Liver (tissue), 9 donors: ENCODE results near the gene HDAC9. TPM values are rescaled to one million over a fixed set of nuclear protein-coding genes. Genes with fewer than 3 reads are reported as not detected.

ENCODE experiments used
- DNase-seq: peaks from one replicate; pipeline ENCODE4 v3.0.0-alpha.2; 2017; ENCODE audit warnings: low spot score
- H3K27ac ChIP-seq, 2 donors: one replicate each; pipeline ENCODE4 v1.7.0; 2013; ENCODE audit warnings: inconsistent platforms in 2 of 2, low read length in 2 of 2, control low read depth in 1 of 2, low read depth in 1 of 2, mild to moderate bottlenecking in 1 of 2
- H3K27me3 ChIP-seq, 4 donors: one replicate each; pipeline versions ENCODE4 v1.6.1 to v1.7.0; 2013; ENCODE audit warnings: low read length in 3 of 4, inconsistent platforms in 1 of 4, mild to moderate bottlenecking in 1 of 4, moderate library complexity in 1 of 4; ENCODE audit not compliant: control insufficient read depth in 4 of 4, insufficient read depth in 4 of 4
- H3K36me3 ChIP-seq, 4 donors: one replicate each; pipeline versions ENCODE4 v1.6.1 to v1.7.0; 2013; ENCODE audit warnings: low read length in 3 of 4, mild to moderate bottlenecking in 3 of 4, low read depth in 1 of 4, moderate library complexity in 1 of 4; ENCODE audit not compliant: control insufficient read depth in 4 of 4, insufficient read depth in 3 of 4
- H3K4me1 ChIP-seq, 4 donors: one replicate each; pipeline versions ENCODE4 v1.6.1 to v1.7.0; 2013; ENCODE audit warnings: low read length in 3 of 4, mild to moderate bottlenecking in 3 of 4, moderate library complexity in 1 of 4; ENCODE audit not compliant: control insufficient read depth in 4 of 4, insufficient read depth in 4 of 4
- H3K4me3 ChIP-seq, 3 donors: one replicate each; pipeline versions ENCODE4 v1.6.1 to v1.7.0; 2013; ENCODE audit warnings: low read length in 3 of 3, control low read depth in 1 of 3, low read depth in 1 of 3, mild to moderate bottlenecking in 1 of 3
- H3K9ac ChIP-seq, 2 donors: one replicate each; pipeline ENCODE4 v1.7.0; 2013; ENCODE audit warnings: low read length in 2 of 2, mild to moderate bottlenecking in 2 of 2, moderate library complexity in 2 of 2, control low read depth in 1 of 2, low read depth in 1 of 2
- H3K9me3 ChIP-seq, 4 donors: one replicate each; pipeline versions ENCODE4 v1.6.1 to v1.7.0; 2013; ENCODE audit warnings: low read length in 3 of 4; ENCODE audit not compliant: control insufficient read depth in 4 of 4
- ATF3 ChIP-seq: IDR thresholded peaks from 2 replicates; pipeline ENCODE4 v1.6.1; 2016; ENCODE audit warnings: antibody characterized with exemption
- EGR1 ChIP-seq, 2 donors: IDR thresholded peaks; 2 replicates each; pipeline ENCODE4 v1.6.1; 2016 to 2018; ENCODE audit warnings: antibody characterized with exemption in 2 of 2, low read depth in 2 of 2
- FOXA1 ChIP-seq: IDR thresholded peaks from 2 replicates; pipeline ENCODE4 v1.6.1; 2016; ENCODE audit warnings: antibody characterized with exemption
- FOXA2 ChIP-seq: IDR thresholded peaks from 2 replicates; pipeline ENCODE4 v1.6.1; 2016; ENCODE audit warnings: antibody characterized with exemption
- JUND ChIP-seq, 2 donors: IDR thresholded peaks; 2 replicates each; pipeline ENCODE4 v1.6.1; 2016; ENCODE audit warnings: antibody characterized with exemption in 2 of 2
- MAX ChIP-seq: IDR thresholded peaks from 2 replicates; pipeline ENCODE4 v1.6.1; 2016; ENCODE audit warnings: antibody characterized with exemption
- NR2F2 ChIP-seq: IDR thresholded peaks from 2 replicates; pipeline ENCODE4 v1.6.1; 2016; ENCODE audit warnings: antibody characterized with exemption
- REST ChIP-seq: IDR thresholded peaks from 2 replicates; pipeline ENCODE4 v1.6.1; 2016; ENCODE audit warnings: antibody characterized with exemption, mild to moderate bottlenecking
- RXRA ChIP-seq, 2 donors: IDR thresholded peaks; 2 replicates each; pipeline ENCODE4 v1.6.1; 2017 to 2018; ENCODE audit warnings: antibody characterized with exemption in 2 of 2, mild to moderate bottlenecking in 1 of 2
- TAF1 ChIP-seq: conservative IDR thresholded peaks from 2 replicates; pipeline ENCODE4 v1.6.1; 2016; ENCODE audit warnings: antibody characterized with exemption, mild to moderate bottlenecking
- YY1 ChIP-seq: IDR thresholded peaks from 2 replicates; pipeline ENCODE4 v1.6.1; 2016; ENCODE audit warnings: antibody characterized with exemption, mild to moderate bottlenecking
- ZBTB33 ChIP-seq: IDR thresholded peaks from 2 replicates; pipeline ENCODE4 v1.6.1; 2016; ENCODE audit warnings: antibody characterized with exemption
- WGBS: extraction: QIAGEN DNeasy Blood & Tissue Kit; methylation state at CpG from one replicate; pipeline ENCODE4 v1.1.7; 2013; 5-methylcytosine and 5-hydroxymethylcytosine counted together
- polyA plus RNA-seq, 2 donors: library from polyadenylated mRNA; stranded (reverse) in 1 of 2; unstranded in 1 of 2; fragments of 200-250 nt in 1 of 2; fragments of >200 nt in 1 of 2; fragmentation: Nextera tagmentation in 1 of 2; extraction: Ambion mirVana in 1 of 2; gene quantifications; one replicate each; pipeline versions ENCODE4 v1.2.1 to v1.2.3, GENCODE V29; 2013 to 2015
- total RNA-seq, 2 donors: library from RNA; depleted of rRNA; stranded (reverse); fragments of >200 nt; gene quantifications; one replicate each; pipeline ENCODE4 v1.2.3, GENCODE V29; 2014
- donor health status: healthy.
- donor health status: healthy.
- donor health status: healthy.
- donor health status: healthy.
- donor health status: healthy.

HDAC9 gene
- total and polyA plus RNA-seq, 4 donors = 1.0 to 10.1 (median 2.3) TPM

GRCh38 chr7:18901351-18901750 lies 405.8 kb downstream of the HDAC9 start:
- Histone ChIP-seq H3K4me3 (no peak overlapping the region), H3K4me1 (no peaks in the 10 kb centered on the region), H3K27me3 (no peaks in the 10 kb centered on the region), H3K9me3 (no peaks in the 10 kb centered on the region), H3K36me3 (no peaks in the 10 kb centered on the region), H3K9ac (no peak overlapping the region), H3K27ac (no peak overlapping the region)
- no peak for DNase-seq
- no peak for TF ChIP-seq FOXA2
- no peak for TF ChIP-seq YY1
- no peak for TF ChIP-seq ATF3
- TF ChIP-seq ZBTB33 = no peak
- TF ChIP-seq MAX = no peak
- TF ChIP-seq RXRA (IDR thresholded peaks at IDR 0.05) = no peak
- TF ChIP-seq FOXA1 = no peak
- WGBS = 56% methylated on average over 3 of the region's 3 CpGs

GRCh38 chr7:18901982-18902421 lies 406.5 kb downstream of the HDAC9 start:
- Histone ChIP-seq H3K9ac (no peak overlapping the region), H3K4me3 (no peak overlapping the region), H3K4me1 (no peaks in the 10 kb centered on the region), H3K36me3 (no peaks in the 10 kb centered on the region), H3K27me3 (no peaks in the 10 kb centered on the region), H3K27ac (no peak overlapping the region), H3K9me3 (no peaks in the 10 kb centered on the region)
- 8% methylated on average over 1 of the region's 1 CpG for WGBS
- no peak for DNase-seq
- TF ChIP-seq REST (no peak), MAX (no peak), FOXA2 (no peak), NR2F2 (no peak), YY1 (no peak), ZBTB33 (no peak), EGR1 (IDR thresholded peaks at IDR 0.05; ENCODE audit: low read depth in 2 of 2) (no peak), TAF1 (no peak), JUND (IDR thresholded peaks at IDR 0.05) (no peak)
